MM.1S (cell line): ENCODE measurements around the gene PICK1.

Experiments
- CTCF ChIP-seq: fragments of 300-600 bp; sonication (generic); IDR thresholded peaks from 2 replicates; pipeline ENCODE4 v1.5.1; 2016; ENCODE audit warnings: antibody characterized with exemption, low read length, mixed read lengths
- EZH2 ChIP-seq: fragments of 300-600 bp; sonication (generic); optimal IDR thresholded peaks from 2 replicates; pipeline ENCODE3; 2017; ENCODE audit warnings: low read depth, mild to moderate bottlenecking, antibody characterized with exemption, low read length, mixed read lengths

DNA sequence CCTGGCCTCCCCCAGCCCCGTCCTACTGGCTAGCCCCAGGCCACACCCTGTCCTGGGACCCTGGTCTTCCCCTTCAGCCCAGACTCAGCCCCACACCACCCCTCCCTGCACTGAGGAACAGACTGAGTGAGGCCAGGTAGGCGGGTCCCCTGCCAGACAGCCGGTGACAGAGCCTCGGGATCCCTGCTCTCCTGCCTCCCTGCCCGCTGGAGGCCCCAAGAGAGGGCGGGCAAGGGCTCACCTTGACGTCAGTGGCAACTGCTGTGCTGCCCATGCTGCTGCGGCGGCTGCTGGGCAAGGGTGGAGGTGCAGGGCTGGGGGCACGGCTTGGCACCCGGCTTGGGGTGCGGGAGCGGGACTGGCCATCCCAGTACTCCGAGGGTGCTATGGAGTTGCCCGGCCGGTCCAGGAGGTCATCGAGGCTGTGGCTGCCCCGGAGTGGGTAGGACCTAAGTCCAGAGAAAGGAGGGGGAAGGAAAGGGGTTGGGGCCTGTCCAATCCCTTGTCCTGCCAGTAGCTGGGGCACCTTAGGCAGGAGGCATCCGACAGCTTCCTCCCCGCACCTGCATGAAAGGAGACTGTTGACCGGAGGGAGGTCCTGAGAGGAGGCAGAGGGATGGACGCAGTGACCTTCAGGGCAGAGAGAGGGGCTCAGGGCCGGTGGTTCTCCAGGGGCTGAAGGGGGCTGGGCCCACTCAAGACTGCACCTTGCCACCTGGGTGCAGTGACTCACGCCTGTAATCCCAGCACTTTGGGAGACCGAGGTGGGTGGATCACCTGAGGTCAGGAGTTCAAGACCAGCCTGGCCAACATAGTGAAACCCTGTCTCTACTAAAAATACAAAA is 29.0 kb downstream of the PICK1 start:
- TF ChIP-seq CTCF = no peak
- no peak for TF ChIP-seq EZH2
